ENCODE measurements around the gene ELOVL5.

ELOVL5 gene

DNA sequence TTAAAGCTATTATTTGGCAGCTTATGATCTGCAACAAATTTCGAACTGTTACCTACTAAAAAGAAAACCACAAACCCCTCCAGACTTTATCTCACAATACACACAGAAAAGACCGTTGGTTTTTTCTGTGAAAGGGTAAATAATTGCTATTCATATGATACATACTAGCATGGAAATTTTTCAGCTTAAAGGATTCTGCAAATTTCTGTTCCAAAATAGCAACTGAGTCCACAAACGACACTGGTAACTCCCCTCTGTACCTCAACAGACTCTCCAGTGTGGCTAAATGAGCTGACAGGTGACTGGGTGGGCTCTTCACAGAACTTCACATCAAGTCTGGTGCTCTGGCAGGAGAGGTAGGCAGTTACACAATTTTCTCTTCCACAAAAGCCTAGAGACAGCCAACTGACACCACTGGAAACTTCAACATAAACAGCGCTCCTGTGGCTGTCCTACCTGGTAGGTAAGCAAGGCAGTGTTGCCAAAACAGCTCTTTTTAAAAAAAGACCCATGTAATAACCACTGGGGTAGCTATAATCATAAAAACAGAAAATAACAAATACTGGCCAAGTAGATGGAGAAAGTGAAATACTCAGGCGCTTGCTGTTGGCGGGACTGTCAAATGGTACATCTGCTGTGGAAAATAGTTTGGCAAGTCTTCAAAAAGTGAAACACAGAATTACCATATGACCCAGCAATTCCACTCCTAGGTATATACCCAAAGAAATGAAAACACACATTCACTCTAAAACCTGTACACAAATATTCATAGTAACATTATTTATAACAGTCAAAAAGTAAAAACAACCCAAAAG lies 37.8 kb downstream of the ELOVL5 start:
- Histone ChIP-seq H2BK120ac (ENCODE audit: low read depth, low read length) (no peak overlapping the region), H3K4me1 (ENCODE audit: control insufficient read depth in 2 of 2, insufficient read depth in 1 of 2, low read depth in 1 of 2, low read length in 2 of 2) (peaks cover 0 to 9% of the 10 kb centered on the region in 2 donors), H3K23ac (ENCODE audit: low read depth, low read length, poor library complexity) (no peak overlapping the region), H2AK5ac (ENCODE audit: low read depth, low read length) (no peak overlapping the region), H4K8ac (ENCODE audit: low read depth, low read length) (no peak overlapping the region), H3K18ac (ENCODE audit: low read length) (no peak overlapping the region), H3K4me3 (ENCODE audit: low read length in 2 of 2) (no peak overlapping the region), H3K4ac (ENCODE audit: low read length) (no peak overlapping the region), H3K27ac (replicated peaks; ENCODE audit: low read length) (no peak overlapping the region), H2BK5ac (ENCODE audit: low read length) (no peak overlapping the region), H3K36me3 (replicated peaks in 1 of 2; ENCODE audit: control insufficient read depth in 2 of 2, insufficient read depth in 2 of 2, low read length in 2 of 2) (peaks cover 0 to 44% of the 10 kb centered on the region in 2 donors), H2BK12ac (ENCODE audit: low read length) (no peak overlapping the region), H3K79me1 (ENCODE audit: low read depth, low read length) (peaks cover 7% of the 10 kb centered on the region), H3K9me3 (replicated peaks in 1 of 2; ENCODE audit: control insufficient read depth in 2 of 2, insufficient read depth in 1 of 2, low read depth in 1 of 2, low read length in 2 of 2) (peaks cover 0 to 24% of the 10 kb centered on the region in 2 donors), H3K9ac (ENCODE audit: low read depth, low read length, poor library complexity) (no peak overlapping the region), H3K4me2 (ENCODE audit: insufficient read depth, low read length, poor library complexity, severe bottlenecking) (no peak overlapping the region), H2AFZ (ENCODE audit: low read length) (no peak overlapping the region), H4K91ac (ENCODE audit: low read depth, low read length, poor library complexity) (no peak overlapping the region), H3K27me3 (ENCODE audit: control insufficient read depth in 3 of 3, insufficient read depth in 3 of 3, low read depth in 1 of 3, low read length in 3 of 3) (no peaks in the 10 kb centered on the region), H3K14ac (ENCODE audit: low read length) (no peak overlapping the region), H2BK15ac (ENCODE audit: low read length) (no peak overlapping the region)
- no CpG with 5 or more reads among the region's 6 CpGs for WGBS, 2 donors (ENCODE audit: extremely low coverage in 2 of 2, insufficient read length in 2 of 2, insufficient replicate concordance in 1 of 2)
- no peak for DNase-seq (ENCODE audit: low spot score)

DNA sequence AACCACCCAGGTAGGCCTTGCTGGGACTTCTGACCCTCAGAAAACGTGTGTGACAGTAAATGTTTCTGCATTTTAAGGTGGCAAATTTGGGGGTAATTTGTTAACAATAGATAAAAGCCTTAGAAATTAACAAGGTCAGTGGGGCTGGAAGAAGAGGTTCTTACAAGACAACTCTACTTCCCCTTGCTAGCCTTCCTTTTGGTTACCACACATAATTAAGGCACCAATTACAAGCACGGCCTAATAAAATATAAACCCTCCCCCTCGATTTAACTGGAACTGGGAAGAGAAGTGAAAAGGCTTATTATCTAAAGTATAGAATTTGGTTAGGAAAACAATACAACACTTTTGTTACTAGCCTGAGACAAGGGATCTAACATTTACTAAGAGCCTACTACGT lies 38.8 kb downstream of the ELOVL5 start:
- Histone ChIP-seq H3K14ac (ENCODE audit: low read length) (no peak overlapping the region), H2AFZ (ENCODE audit: low read length) (no peak overlapping the region), H2BK5ac (ENCODE audit: low read length) (no peak overlapping the region), H3K9ac (ENCODE audit: low read depth, low read length, poor library complexity) (no peak overlapping the region), H3K27ac (replicated peaks; ENCODE audit: low read length) (no peak overlapping the region), H3K18ac (ENCODE audit: low read length) (no peak overlapping the region), H3K23ac (ENCODE audit: low read depth, low read length, poor library complexity) (no peak overlapping the region), H3K4ac (ENCODE audit: low read length) (no peak overlapping the region), H3K4me3 (ENCODE audit: low read length in 2 of 2) (no peak overlapping the region), H2BK15ac (ENCODE audit: low read length) (no peak overlapping the region), H2AK5ac (ENCODE audit: low read depth, low read length) (no peak overlapping the region), H2BK12ac (ENCODE audit: low read length) (no peak overlapping the region), H3K79me1 (ENCODE audit: low read depth, low read length) (peaks cover 7% of the 10 kb centered on the region), H3K36me3 (replicated peaks in 1 of 2; ENCODE audit: control insufficient read depth in 2 of 2, insufficient read depth in 2 of 2, low read length in 2 of 2) (peaks cover 0 to 41% of the 10 kb centered on the region in 2 donors), H4K8ac (ENCODE audit: low read depth, low read length) (no peak overlapping the region), H2BK120ac (ENCODE audit: low read depth, low read length) (no peak overlapping the region), H3K27me3 (ENCODE audit: control insufficient read depth in 3 of 3, insufficient read depth in 3 of 3, low read depth in 1 of 3, low read length in 3 of 3) (no peaks in the 10 kb centered on the region), H3K9me3 (replicated peaks in 1 of 2; ENCODE audit: control insufficient read depth in 2 of 2, insufficient read depth in 1 of 2, low read depth in 1 of 2, low read length in 2 of 2) (peaks cover 0 to 24% of the 10 kb centered on the region in 2 donors), H4K91ac (ENCODE audit: low read depth, low read length, poor library complexity) (no peak overlapping the region), H3K4me1 (ENCODE audit: control insufficient read depth in 2 of 2, insufficient read depth in 1 of 2, low read depth in 1 of 2, low read length in 2 of 2) (peaks cover 0 to 9% of the 10 kb centered on the region in 2 donors), H3K4me2 (ENCODE audit: insufficient read depth, low read length, poor library complexity, severe bottlenecking) (no peak overlapping the region)
- no CpG with 5 or more reads among the region's 4 CpGs for WGBS, 2 donors (ENCODE audit: extremely low coverage in 2 of 2, insufficient read length in 2 of 2, insufficient replicate concordance in 1 of 2)
- DNase-seq (ENCODE audit: low spot score) = no peak

- Histone ChIP-seq H3K4me1 (ENCODE audit: control insufficient read depth in 2 of 2, insufficient read depth in 1 of 2, low read depth in 1 of 2, low read length in 2 of 2) (peaks cover 0 to 9% of the 10 kb centered on the region in 2 donors), H2BK15ac (ENCODE audit: low read length) (no peak overlapping the region), H3K4me2 (ENCODE audit: insufficient read depth, low read length, poor library complexity, severe bottlenecking) (no peak overlapping the region), H2BK120ac (ENCODE audit: low read depth, low read length) (no peak overlapping the region), H2AK5ac (ENCODE audit: low read depth, low read length) (no peak overlapping the region), H3K4me3 (ENCODE audit: low read length in 2 of 2) (no peak overlapping the region), H3K27ac (replicated peaks; ENCODE audit: low read length) (no peak overlapping the region), H3K9me3 (replicated peaks in 1 of 2; ENCODE audit: control insufficient read depth in 2 of 2, insufficient read depth in 1 of 2, low read depth in 1 of 2, low read length in 2 of 2) (peaks cover 0 to 24% of the 10 kb centered on the region in 2 donors), H4K8ac (ENCODE audit: low read depth, low read length) (no peak overlapping the region), H3K18ac (ENCODE audit: low read length) (no peak overlapping the region), H3K36me3 (replicated peaks in 1 of 2; ENCODE audit: control insufficient read depth in 2 of 2, insufficient read depth in 2 of 2, low read length in 2 of 2) (peaks cover 0 to 37% of the 10 kb centered on the region in 2 donors), H3K4ac (ENCODE audit: low read length) (no peak overlapping the region), H3K14ac (ENCODE audit: low read length) (no peak overlapping the region), H2AFZ (ENCODE audit: low read length) (no peak overlapping the region), H3K79me1 (ENCODE audit: low read depth, low read length) (peaks cover 7% of the 10 kb centered on the region), H4K91ac (ENCODE audit: low read depth, low read length, poor library complexity) (no peak overlapping the region), H2BK12ac (ENCODE audit: low read length) (no peak overlapping the region), H3K23ac (ENCODE audit: low read depth, low read length, poor library complexity) (no peak overlapping the region), H2BK5ac (ENCODE audit: low read length) (no peak overlapping the region), H3K9ac (ENCODE audit: low read depth, low read length, poor library complexity) (no peak overlapping the region), H3K27me3 (ENCODE audit: control insufficient read depth in 3 of 3, insufficient read depth in 3 of 3, low read depth in 1 of 3, low read length in 3 of 3) (no peaks in the 10 kb centered on the region)
- no peak for DNase-seq (ENCODE audit: low spot score)
- no CpG with 5 or more reads among the region's 7 CpGs for WGBS, 2 donors (ENCODE audit: extremely low coverage in 2 of 2, insufficient read length in 2 of 2, insufficient replicate concordance in 1 of 2)
These were observed 39.5 kb downstream of the ELOVL5 start for GRCh38 chr6:53309059-53309900.

DNA sequence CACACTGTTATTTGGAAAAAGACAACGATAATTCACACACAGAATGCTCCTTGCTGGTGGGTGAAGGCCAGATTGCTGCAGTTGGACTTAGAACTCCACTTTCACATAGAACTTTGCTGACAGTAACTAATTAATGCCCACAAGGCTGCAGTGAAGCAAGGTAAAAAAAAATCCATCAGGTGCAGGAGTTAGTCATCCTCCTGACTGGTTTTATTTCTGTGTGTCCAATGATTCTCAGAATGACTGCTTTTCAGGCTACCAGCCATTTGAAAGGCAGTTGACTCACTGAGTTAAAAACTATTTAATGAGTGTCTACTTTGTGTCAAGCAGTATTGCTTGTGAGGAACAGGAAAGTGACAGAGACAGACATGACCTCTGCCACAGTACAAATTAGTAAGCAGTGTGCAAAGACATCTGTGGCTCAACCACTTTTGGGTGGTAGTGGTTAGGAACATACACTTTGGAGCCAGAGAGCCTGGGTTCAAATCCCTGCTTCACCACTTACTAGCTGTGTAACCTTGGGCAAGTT lies 41.9 kb downstream of the ELOVL5 start:
- H3K36me3 ChIP-seq (replicated peaks in 1 of 2; ENCODE audit: control insufficient read depth in 2 of 2, insufficient read depth in 2 of 2, low read length in 2 of 2) = peaks cover 0 to 27% of the 10 kb centered on the region in 2 donors
- no peaks in the 10 kb centered on the region for H3K27me3 ChIP-seq (ENCODE audit: control insufficient read depth in 3 of 3, insufficient read depth in 3 of 3, low read depth in 1 of 3, low read length in 3 of 3)
- peaks cover 0 to 30% of the 10 kb centered on the region in 2 donors for H3K9me3 ChIP-seq (replicated peaks in 1 of 2; ENCODE audit: control insufficient read depth in 2 of 2, insufficient read depth in 1 of 2, low read depth in 1 of 2, low read length in 2 of 2)
- H3K18ac ChIP-seq (ENCODE audit: low read length) = no peak overlapping the region
- no peak overlapping the region for H3K4me3 ChIP-seq (ENCODE audit: low read length in 2 of 2)
- H2AK5ac ChIP-seq (ENCODE audit: low read depth, low read length) = no peak overlapping the region
- no peak overlapping the region for H3K4ac ChIP-seq (ENCODE audit: low read length)
- H2AFZ ChIP-seq (ENCODE audit: low read length) = no peak overlapping the region
- peaks cover 4 to 16% of the 10 kb centered on the region in 2 donors for H3K4me1 ChIP-seq (ENCODE audit: control insufficient read depth in 2 of 2, insufficient read depth in 1 of 2, low read depth in 1 of 2, low read length in 2 of 2)
- no CpG with 5 or more reads among the region's 1 CpG for WGBS, 2 donors (ENCODE audit: extremely low coverage in 2 of 2, insufficient read length in 2 of 2, insufficient replicate concordance in 1 of 2)
- H3K23ac ChIP-seq (ENCODE audit: low read depth, low read length, poor library complexity) = no peak overlapping the region
- no peak overlapping the region for H2BK12ac ChIP-seq (ENCODE audit: low read length)
- H3K27ac ChIP-seq (replicated peaks; ENCODE audit: low read length) = no peak overlapping the region
- H4K8ac ChIP-seq (ENCODE audit: low read depth, low read length) = no peak overlapping the region
- H2BK5ac ChIP-seq (ENCODE audit: low read length) = no peak overlapping the region
- H3K9ac ChIP-seq (ENCODE audit: low read depth, low read length, poor library complexity) = no peak overlapping the region
- DNase-seq (ENCODE audit: low spot score) = no peak
- H2BK120ac ChIP-seq (ENCODE audit: low read depth, low read length) = no peak overlapping the region
- no peak overlapping the region for H3K4me2 ChIP-seq (ENCODE audit: insufficient read depth, low read length, poor library complexity, severe bottlenecking)
- H4K91ac ChIP-seq (ENCODE audit: low read depth, low read length, poor library complexity) = no peak overlapping the region
- no peak overlapping the region for H3K14ac ChIP-seq (ENCODE audit: low read length)
- peaks cover 10% of the 10 kb centered on the region for H3K79me1 ChIP-seq (ENCODE audit: low read depth, low read length)
- no peak overlapping the region for H2BK15ac ChIP-seq (ENCODE audit: low read length)
